Subcutaneous adipose tissue (tissue), 4 donors: Measurements from ENCODE around the gene DNAJC17. TPM values are rescaled to one million over a fixed set of nuclear protein-coding genes. Genes with fewer than 3 reads are reported as not detected.

Experiments used
- total RNA-seq, 4 donors: library from RNA; depleted of rRNA; stranded (reverse); fragments of >200 nt; gene quantifications; one replicate each; pipeline ENCODE4 v1.1.0, GENCODE V29; 2016
- TF ChIP-seq, protein P1 (sequence below): fragments of 450-650 bp; IDR thresholded peaks from one replicate; pipeline ENCODE4 v1.5.1; 2016; ENCODE audit warnings: low read depth, mild to moderate bottlenecking, control low read depth, antibody characterized with exemption, moderate library complexity

DNAJC17 gene
- total RNA-seq, 4 donors from 2014 or later, result 12.1 to 33.9 (median 18.3) TPM

DNA sequence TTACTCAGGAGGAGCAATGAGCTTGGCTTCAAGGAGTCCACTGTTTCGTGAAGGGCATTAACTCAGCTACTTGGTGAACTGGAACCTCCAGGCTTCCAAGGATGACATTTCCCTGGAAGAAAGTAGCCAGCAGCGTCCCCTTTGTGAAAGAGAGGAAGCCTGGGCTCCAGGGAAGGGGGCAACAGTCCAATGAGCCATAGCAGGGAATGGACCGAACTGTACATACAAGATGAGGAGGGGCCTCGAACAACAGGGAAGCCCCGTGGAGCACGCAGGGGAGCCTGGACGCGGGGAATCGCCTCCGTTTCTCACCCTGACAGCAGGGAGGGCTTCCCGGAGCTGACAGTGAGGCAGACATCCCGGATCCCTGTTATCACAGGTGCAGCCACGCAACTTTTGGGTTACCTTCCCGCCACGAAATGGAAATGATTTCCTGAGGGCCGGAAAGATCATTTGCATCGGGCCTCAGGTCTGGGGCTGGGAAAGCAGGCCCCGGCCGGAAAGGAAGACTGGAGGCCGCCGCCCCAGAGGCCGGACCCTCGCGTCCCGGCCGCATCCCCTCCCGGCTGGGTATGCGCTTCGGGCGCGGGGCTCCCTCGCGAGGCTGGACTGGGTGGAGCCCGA is 36.1 kb upstream of the DNAJC17 start:
- TF ChIP-seq, protein P1, sequence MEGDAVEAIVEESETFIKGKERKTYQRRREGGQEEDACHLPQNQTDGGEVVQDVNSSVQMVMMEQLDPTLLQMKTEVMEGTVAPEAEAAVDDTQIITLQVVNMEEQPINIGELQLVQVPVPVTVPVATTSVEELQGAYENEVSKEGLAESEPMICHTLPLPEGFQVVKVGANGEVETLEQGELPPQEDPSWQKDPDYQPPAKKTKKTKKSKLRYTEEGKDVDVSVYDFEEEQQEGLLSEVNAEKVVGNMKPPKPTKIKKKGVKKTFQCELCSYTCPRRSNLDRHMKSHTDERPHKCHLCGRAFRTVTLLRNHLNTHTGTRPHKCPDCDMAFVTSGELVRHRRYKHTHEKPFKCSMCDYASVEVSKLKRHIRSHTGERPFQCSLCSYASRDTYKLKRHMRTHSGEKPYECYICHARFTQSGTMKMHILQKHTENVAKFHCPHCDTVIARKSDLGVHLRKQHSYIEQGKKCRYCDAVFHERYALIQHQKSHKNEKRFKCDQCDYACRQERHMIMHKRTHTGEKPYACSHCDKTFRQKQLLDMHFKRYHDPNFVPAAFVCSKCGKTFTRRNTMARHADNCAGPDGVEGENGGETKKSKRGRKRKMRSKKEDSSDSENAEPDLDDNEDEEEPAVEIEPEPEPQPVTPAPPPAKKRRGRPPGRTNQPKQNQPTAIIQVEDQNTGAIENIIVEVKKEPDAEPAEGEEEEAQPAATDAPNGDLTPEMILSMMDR, result no peak

DNA sequence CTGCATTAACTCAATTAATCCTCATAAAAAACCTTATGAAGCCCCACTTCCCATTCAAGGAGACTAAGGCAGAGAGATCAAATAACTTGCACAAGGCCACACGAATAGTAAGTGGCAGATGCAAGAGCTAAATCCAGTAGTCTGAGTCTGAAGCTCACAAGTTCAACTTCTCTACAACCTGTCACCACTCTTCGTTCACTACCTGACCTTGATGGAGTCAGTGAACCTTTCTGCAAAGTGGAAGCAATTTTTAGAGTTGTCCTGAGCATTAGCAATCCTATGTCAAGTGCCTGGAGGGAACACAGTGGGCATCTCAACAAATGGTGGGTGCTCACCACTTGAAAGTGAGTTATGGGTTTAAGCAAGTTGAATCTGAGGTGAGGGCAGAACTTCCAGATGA is 34.5 kb upstream of the DNAJC17 start:
- TF ChIP-seq, protein P1, result no peak

DNA sequence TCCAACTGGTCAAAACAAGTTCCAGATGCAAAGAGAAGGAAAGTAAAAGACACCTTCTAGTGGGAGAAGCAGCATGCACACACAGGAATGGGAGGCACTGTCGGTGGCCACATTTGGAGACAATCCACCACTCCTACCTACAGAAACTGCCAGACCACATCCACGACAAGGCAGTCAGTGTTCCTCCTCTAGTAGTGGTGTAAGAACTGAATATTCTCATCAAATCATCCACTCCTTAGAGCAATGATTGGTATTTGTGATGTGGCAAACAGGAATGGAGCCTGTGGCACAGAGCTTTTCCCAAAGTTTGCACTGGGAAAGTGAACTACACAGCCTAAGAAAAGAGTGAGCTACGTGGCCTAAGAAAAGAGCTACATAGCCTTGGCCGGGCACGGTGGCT is 31.5 kb upstream of the DNAJC17 start:
- TF ChIP-seq, protein P1, result no peak

DNA sequence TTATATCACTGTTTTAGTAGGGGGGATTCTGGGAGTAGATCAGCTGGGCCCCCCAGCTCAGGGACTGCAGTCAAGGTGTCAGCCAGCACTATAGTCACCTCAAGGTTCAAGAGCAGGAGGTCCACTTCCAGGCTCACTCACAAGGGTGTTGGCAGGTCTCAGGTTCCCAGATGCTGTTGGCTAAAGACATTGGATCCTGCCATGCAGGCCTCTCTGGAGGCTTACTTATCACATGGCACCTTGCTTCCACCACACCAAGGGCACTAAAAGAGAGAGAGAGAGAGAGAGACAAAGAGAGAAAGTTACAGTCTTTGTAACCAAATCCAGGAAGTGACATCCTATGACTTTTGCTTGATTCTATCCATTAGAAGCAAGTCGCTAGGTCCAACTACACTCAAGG is 28.7 kb upstream of the DNAJC17 start:
- TF ChIP-seq, protein P1, result no peak

DNA sequence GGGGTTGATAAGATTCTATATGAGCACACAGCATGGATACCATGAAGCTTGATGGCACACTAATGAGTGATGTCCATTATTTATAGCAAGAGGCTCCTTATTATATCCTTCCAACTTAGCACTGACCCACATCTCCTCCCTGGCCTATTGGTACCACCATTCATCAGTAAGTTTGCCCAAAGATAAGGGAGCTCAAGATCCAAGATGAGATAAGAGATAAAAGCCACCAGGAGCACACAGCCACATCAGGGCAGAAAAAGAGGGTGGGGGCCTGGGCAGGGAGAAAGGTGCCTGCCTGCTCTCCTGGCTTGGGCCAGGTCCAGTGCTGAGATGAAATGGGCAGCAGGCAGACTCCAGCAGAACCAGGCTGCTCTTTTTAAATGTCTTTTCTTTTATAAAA is 25.6 kb upstream of the DNAJC17 start:
- TF ChIP-seq, protein P1, result no peak

DNA sequence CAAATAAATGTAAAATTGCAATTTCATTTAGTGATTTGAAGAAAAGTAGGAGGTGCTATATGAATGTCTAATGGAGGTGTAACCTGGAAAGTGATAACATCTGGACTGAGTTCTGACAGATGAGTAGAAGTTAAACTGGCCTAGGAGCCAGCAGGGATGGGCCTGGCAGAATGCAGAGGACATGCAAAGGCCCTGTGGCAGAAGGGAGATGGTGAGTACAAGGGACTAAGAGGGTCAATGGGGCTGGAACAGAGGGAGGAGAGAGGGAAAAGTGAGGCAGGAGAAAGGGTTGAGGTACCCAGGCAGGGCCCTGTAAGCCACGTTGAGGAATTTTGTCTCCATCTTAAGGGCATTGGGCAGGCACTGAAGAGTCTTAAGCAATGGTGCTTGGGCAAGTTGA is 24.6 kb upstream of the DNAJC17 start:
- TF ChIP-seq, protein P1, result no peak

DNA sequence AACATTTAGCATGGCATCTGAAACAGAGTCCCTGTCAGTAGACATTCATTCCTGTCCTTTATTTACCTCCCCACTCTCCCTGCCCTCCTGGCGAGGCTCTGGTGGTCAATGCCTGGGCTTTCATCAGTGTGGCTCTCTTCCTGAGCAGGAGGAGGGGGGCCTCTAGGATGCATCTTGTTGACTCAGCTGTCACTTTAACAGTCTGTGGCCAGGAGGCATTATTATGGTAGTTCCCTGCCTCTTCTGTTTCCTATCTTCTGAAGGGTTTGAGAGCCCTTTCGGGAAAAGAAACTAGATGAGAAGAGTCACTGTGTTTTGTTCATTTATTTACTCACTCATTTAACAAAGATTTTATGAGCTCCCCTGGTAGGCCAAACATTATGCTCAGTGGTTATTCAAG is 23.6 kb upstream of the DNAJC17 start:
- TF ChIP-seq, protein P1, result no peak
